GM18861 (cell line): ENCODE data around the gene CYP26C1.

Source experiments
- ATAC-seq: cut with Tn5 transposase; IDR thresholded peaks from one replicate; pipeline ENCODE4 v1.9.1; 2021; ENCODE audit not compliant: unreplicated experiment

The CYP26C1 gene

GRCh38 chr10:93110472-93111146 is 50.0 kb downstream of the CYP26C1 start:
- ATAC-seq = peak; percentile 61

- ATAC-seq = no peak
These were observed 52.4 kb downstream of the CYP26C1 start for GRCh38 chr10:93113042-93113441.

- peak; percentile 87 for ATAC-seq
These were observed 55.2 kb downstream of the CYP26C1 start for GRCh38 chr10:93115661-93116383.
